Sigmoid colon (tissue), 4 donors: Measurements from ENCODE around the gene SLC45A2.
"Not testable (repeated sequence)": the region's sequence is repeated elsewhere in the genome, so short reads cannot be mapped to it uniquely, and the experiment has no call there.

Experiments
- EP300 ChIP-seq, 4 donors: sonication (generic); formaldehyde crosslinking; IDR thresholded peaks; one replicate each; pipeline ENCODE4 v1.6.1; 2017; ENCODE audit warnings: antibody characterized with exemption in 4 of 4
- POLR2A ChIP-seq, 2 donors: fragments of 450-650 bp; IDR thresholded peaks; one replicate each; pipeline ENCODE4 v1.6.1; 2016; ENCODE audit warnings: antibody characterized with exemption in 2 of 2, mild to moderate bottlenecking in 2 of 2, moderate library complexity in 2 of 2
- TF ChIP-seq, protein P1 (sequence below), 4 experiments: fragments of 450-650 bp in 3 of 4; fragments of 200-600 bp in 1 of 4; IDR thresholded peaks; one replicate each; pipeline ENCODE4 v1.5.1; 2016 to 2019; ENCODE audit warnings: antibody characterized with exemption in 4 of 4, mild to moderate bottlenecking in 3 of 4, moderate library complexity in 2 of 4

DNA sequence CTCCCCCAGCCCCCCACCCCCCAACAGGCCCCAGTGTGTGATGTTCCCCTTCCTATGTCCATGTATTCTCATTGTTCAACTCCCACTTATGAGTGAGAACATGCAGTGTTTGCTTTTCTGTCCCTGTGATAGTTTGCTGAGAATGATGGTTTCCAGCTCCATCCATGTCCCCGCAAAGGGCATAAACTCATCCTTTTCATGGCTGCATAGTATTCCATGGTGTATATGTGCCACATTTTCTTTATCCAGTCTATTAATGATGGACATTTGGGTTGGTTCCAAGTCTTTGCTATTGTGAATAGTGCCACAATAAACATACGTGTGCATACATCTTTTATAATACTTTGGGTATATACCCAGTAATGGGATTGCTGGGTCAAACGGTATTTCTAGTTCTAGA is 69.6 kb downstream of the SLC45A2 start:
- TF ChIP-seq POLR2A, EP300 (IDR thresholded peaks at IDR 0.05): not testable (repeated sequence)
- TF ChIP-seq, protein P1, sequence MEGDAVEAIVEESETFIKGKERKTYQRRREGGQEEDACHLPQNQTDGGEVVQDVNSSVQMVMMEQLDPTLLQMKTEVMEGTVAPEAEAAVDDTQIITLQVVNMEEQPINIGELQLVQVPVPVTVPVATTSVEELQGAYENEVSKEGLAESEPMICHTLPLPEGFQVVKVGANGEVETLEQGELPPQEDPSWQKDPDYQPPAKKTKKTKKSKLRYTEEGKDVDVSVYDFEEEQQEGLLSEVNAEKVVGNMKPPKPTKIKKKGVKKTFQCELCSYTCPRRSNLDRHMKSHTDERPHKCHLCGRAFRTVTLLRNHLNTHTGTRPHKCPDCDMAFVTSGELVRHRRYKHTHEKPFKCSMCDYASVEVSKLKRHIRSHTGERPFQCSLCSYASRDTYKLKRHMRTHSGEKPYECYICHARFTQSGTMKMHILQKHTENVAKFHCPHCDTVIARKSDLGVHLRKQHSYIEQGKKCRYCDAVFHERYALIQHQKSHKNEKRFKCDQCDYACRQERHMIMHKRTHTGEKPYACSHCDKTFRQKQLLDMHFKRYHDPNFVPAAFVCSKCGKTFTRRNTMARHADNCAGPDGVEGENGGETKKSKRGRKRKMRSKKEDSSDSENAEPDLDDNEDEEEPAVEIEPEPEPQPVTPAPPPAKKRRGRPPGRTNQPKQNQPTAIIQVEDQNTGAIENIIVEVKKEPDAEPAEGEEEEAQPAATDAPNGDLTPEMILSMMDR (IDR thresholded peaks at IDR 0.05): not testable (repeated sequence)
